PC-9 (cell line): ENCODE measurements around the gene AP4M1. TPM values are rescaled to one million over a fixed set of nuclear protein-coding genes. Genes with fewer than 3 reads are reported as not detected.

Experiments
- BruUV-seq: library from RNA; stranded (reverse); fragments of 400-500 nt; replicated peaks from 2 replicates; lab custom pipeline; 2021; lab: Mats Ljungman, UMichigan
- CTCF ChIA-PET: fragments of 300-600 bp; sonication (Branson Sonifier 250); formaldehyde crosslinking; loops from one replicate; lab custom pipeline; 2022; ENCODE audit warnings: antibody characterized with exemption; lab: Charles Lee
- POLR2A ChIA-PET: fragments of 300-600 bp; sonication (Branson Sonifier 250); formaldehyde crosslinking; loops from one replicate; lab custom pipeline; 2022; ENCODE audit warnings: antibody characterized with exemption; ENCODE audit not compliant: unreplicated experiment; lab: Charles Lee
- DNase-seq, 2 experiments: peaks; one replicate each; pipeline versions ENCODE4 v3.0.0 to v3.0.0-alpha.2; 2015 to 2022; ENCODE audit warnings: mixed read lengths in 1 of 2
- H2AFZ ChIP-seq: fragments of 200-600 bp; sonication (generic); 2 replicates; pipeline ENCODE4 v1.8.1; 2017; ENCODE audit warnings: antibody characterized with exemption
- H3F3A ChIP-seq: fragments of 200-600 bp; sonication (generic); 2 replicates; pipeline ENCODE4 v1.8.1; 2017; ENCODE audit warnings: antibody characterized with exemption, mild to moderate bottlenecking, low read depth; ENCODE audit not compliant: insufficient read depth
- H3K27ac ChIP-seq: fragments of 200-600 bp; sonication (generic); 2 replicates; pipeline ENCODE4 v1.6.1; 2016; ENCODE audit warnings: mixed run types
- H3K27me3 ChIP-seq: fragments of 200-600 bp; sonication (generic); 2 replicates; pipeline ENCODE4 v1.6.1; 2016; ENCODE audit warnings: low read depth, mixed run types; ENCODE audit not compliant: insufficient read depth
- H3K36me3 ChIP-seq: fragments of 200-600 bp; sonication (generic); 2 replicates; pipeline ENCODE4 v1.6.1; 2016; ENCODE audit warnings: low read depth, mixed run types
- H3K4me1 ChIP-seq: fragments of 200-600 bp; sonication (generic); replicated peaks from 2 replicates; pipeline ENCODE4 v1.6.1; 2016; ENCODE audit warnings: mixed run types; ENCODE audit not compliant: insufficient read depth
- H3K4me2 ChIP-seq: fragments of 200-600 bp; sonication (generic); 2 replicates; pipeline ENCODE4 v1.6.1; 2017; ENCODE audit warnings: mixed run types
- H3K4me3 ChIP-seq: fragments of 200-600 bp; sonication (generic); 2 replicates; pipeline ENCODE4 v1.6.1; 2016; ENCODE audit warnings: mixed run types
- H3K79me2 ChIP-seq: fragments of 200-600 bp; sonication (generic); 2 replicates; pipeline ENCODE4 v1.6.1; 2017; ENCODE audit warnings: low read depth, mixed run types
- H3K9me2 ChIP-seq: fragments of 200-600 bp; sonication (generic); 2 replicates; pipeline ENCODE4 v1.8.1; 2017; ENCODE audit warnings: mild to moderate bottlenecking; ENCODE audit not compliant: insufficient read depth
- H3K9me3 ChIP-seq: fragments of 200-600 bp; sonication (generic); 2 replicates; pipeline ENCODE4 v1.8.1; 2016; ENCODE audit warnings: low read depth; ENCODE audit not compliant: insufficient read depth
- H4K20me1 ChIP-seq: fragments of 200-600 bp; sonication (generic); 2 replicates; pipeline ENCODE4 v1.8.1; 2017; ENCODE audit not compliant: insufficient read depth
- CTCF ChIP-seq: fragments of 200-600 bp; sonication (generic); conservative IDR thresholded peaks from 2 replicates; pipeline ENCODE4 v1.6.1; 2017; ENCODE audit warnings: mixed run types, antibody characterized with exemption, mild to moderate bottlenecking, moderate library complexity
- EZH2 ChIP-seq: fragments of 200-600 bp; sonication (generic); IDR thresholded peaks from 2 replicates; pipeline ENCODE4 v1.8.0; 2017; ENCODE audit warnings: antibody characterized with exemption, low read depth
- intact Hi-C: fragments of 100-400 bp; cut with micrococcal nuclease; formaldehyde crosslinking; loops from one replicate; pipeline ENCODE4 v1.10.0; 2022; ENCODE audit not compliant: unreplicated experiment
- total RNA-seq: library from RNA; stranded (reverse); gene quantifications from 2 replicates; pipeline ENCODE4 v1.2.3, GENCODE V29; 2021

The AP4M1 gene
- total RNA-seq, 1 experiment from 2014 or later: 18.1 TPM

- ChIA-PET POLR2A (interaction anchor here (0.5 kb wide), 1 partner anchor 8 kb away, joined by 5 read pairs; no protein-coding TSS in a partner anchor), CTCF (no interaction called here)
- TF ChIP-seq CTCF (no peak), EZH2 (no peak)
- H3K4me3 ChIP-seq: no peak overlapping the region
- H3K4me2 ChIP-seq: peak overlapping the region; percentile 97; the same call in 1 of the 2 replicates
- H3K27ac ChIP-seq: no peak overlapping the region
- H3K9me3 ChIP-seq: no peaks in the 10 kb centered on the region
- H4K20me1 ChIP-seq: peaks cover 16% of the 10 kb centered on the region; the same call in 1 of the 2 replicates
- H3K27me3 ChIP-seq: no peaks in the 10 kb centered on the region
- H3K36me3 ChIP-seq: peaks cover 17% of the 10 kb centered on the region
- peaks cover 26% of the 10 kb centered on the region for H3K4me1 ChIP-seq
- intact Hi-C loops: no loop called here
- peaks cover 7% of the 10 kb centered on the region; the same call in 1 of the 2 replicates for H3K79me2 ChIP-seq
- H2AFZ ChIP-seq: no peak overlapping the region
- no TSS peak for BruUV-seq
- H3F3A ChIP-seq: peaks cover 76% of the 10 kb centered on the region
- DNase-seq: no peak
- H3K9me2 ChIP-seq: no peaks in the 10 kb centered on the region
These were observed 10.7 kb upstream of the AP4M1 start for GRCh38 chr7:100090527-100091410.

GRCh38 chr7:100091411-100092181, 9.8 kb upstream of the AP4M1 start:
- intact Hi-C loops: no loop called here
- no TSS peak for BruUV-seq
- H3K9me2 ChIP-seq: no peaks in the 10 kb centered on the region
- no peaks in the 10 kb centered on the region for H3K9me3 ChIP-seq
- peaks cover 26% of the 10 kb centered on the region for H3K4me1 ChIP-seq
- H2AFZ ChIP-seq: no peak overlapping the region
- H3K4me2 ChIP-seq: no peak overlapping the region
- no peaks in the 10 kb centered on the region for H3K27me3 ChIP-seq
- ChIA-PET CTCF (interaction anchor here (0.6 kb wide), 1 partner anchor 13 kb away, joined by 3 read pairs; no protein-coding TSS in a partner anchor), POLR2A (interaction anchor here (0.5 kb wide), 1 partner anchor 9 kb away, joined by 5 read pairs; no protein-coding TSS in a partner anchor)
- DNase-seq: peak in 1 of 2 experiments; percentile 41
- no peak overlapping the region for H3K4me3 ChIP-seq
- no peak overlapping the region for H3K27ac ChIP-seq
- H3K79me2 ChIP-seq: peaks cover 10% of the 10 kb centered on the region
- H3F3A ChIP-seq: peaks cover 84% of the 10 kb centered on the region
- peaks cover 20% of the 10 kb centered on the region for H3K36me3 ChIP-seq
- H4K20me1 ChIP-seq: peaks cover 22% of the 10 kb centered on the region; the same call in 1 of the 2 replicates
- TF ChIP-seq EZH2 (no peak), CTCF (no peak)

- intact Hi-C loops: no loop called here
- peaks cover 22% of the 10 kb centered on the region for H3K79me2 ChIP-seq
- H3K4me3 ChIP-seq: no peak overlapping the region
- peaks cover 22% of the 10 kb centered on the region; the same call in 1 of the 2 replicates for H4K20me1 ChIP-seq
- ChIA-PET CTCF (no interaction called here), POLR2A (no interaction called here)
- H3F3A ChIP-seq: peaks cover 86% of the 10 kb centered on the region
- no peaks in the 10 kb centered on the region for H3K9me3 ChIP-seq
- H3K4me1 ChIP-seq: peaks cover 14% of the 10 kb centered on the region
- H2AFZ ChIP-seq: no peak overlapping the region
- no peak for DNase-seq
- TF ChIP-seq CTCF (no peak), EZH2 (no peak)
- no peak overlapping the region for H3K27ac ChIP-seq
- peaks cover 32% of the 10 kb centered on the region for H3K36me3 ChIP-seq
- TSS peak; percentile 1 for BruUV-seq
- no peaks in the 10 kb centered on the region for H3K9me2 ChIP-seq
- H3K4me2 ChIP-seq: no peak overlapping the region
- no peaks in the 10 kb centered on the region for H3K27me3 ChIP-seq
These were observed 8.4 kb upstream of the AP4M1 start for GRCh38 chr7:100093054-100093453.
